Measurements from ENCODE around the gene VEPH1.
A peak's percentile ranks its signal among the peaks of the same experiment; 100 is the strongest.
"Not testable (repeated sequence)": the region's sequence is repeated elsewhere in the genome, so short reads cannot be mapped to it uniquely, and the experiment has no call there.

VEPH1 gene

DNA sequence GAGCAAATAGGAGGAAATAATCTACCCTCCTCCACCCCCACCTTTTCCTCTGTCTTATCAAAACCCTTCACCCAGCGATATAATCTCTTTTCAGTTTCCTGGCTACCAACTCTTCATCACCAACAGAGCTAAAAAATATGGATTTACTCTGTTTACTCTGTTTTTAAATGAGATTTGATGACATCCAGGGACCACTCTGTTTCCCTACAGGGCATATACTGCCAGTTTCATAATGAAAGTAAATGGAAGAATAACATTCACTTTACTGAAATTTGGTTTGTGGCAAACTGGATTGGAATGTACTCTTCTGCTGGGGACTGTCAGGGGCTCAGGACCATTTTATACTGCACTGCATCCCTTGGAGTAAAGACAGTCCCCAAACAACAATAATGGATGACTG, 146.7 kb downstream of the VEPH1 start:
- Mint-ChIP-seq H3K27me3 (ENCODE audit: low read depth, poor library complexity) (peaks cover 3% of the 10 kb centered on the region), H3K4me3 (no peak overlapping the region), H3K4me1 (no peaks in the 10 kb centered on the region), H3K9me3 (no peaks in the 10 kb centered on the region), H3K27ac (no peak overlapping the region), H3K36me3 (ENCODE audit: low read depth) (no peaks in the 10 kb centered on the region)
- no peak for DNase-seq
- TF ChIP-seq, protein P1, sequence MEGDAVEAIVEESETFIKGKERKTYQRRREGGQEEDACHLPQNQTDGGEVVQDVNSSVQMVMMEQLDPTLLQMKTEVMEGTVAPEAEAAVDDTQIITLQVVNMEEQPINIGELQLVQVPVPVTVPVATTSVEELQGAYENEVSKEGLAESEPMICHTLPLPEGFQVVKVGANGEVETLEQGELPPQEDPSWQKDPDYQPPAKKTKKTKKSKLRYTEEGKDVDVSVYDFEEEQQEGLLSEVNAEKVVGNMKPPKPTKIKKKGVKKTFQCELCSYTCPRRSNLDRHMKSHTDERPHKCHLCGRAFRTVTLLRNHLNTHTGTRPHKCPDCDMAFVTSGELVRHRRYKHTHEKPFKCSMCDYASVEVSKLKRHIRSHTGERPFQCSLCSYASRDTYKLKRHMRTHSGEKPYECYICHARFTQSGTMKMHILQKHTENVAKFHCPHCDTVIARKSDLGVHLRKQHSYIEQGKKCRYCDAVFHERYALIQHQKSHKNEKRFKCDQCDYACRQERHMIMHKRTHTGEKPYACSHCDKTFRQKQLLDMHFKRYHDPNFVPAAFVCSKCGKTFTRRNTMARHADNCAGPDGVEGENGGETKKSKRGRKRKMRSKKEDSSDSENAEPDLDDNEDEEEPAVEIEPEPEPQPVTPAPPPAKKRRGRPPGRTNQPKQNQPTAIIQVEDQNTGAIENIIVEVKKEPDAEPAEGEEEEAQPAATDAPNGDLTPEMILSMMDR (IDR thresholded peaks at IDR 0.05): no peak

DNA sequence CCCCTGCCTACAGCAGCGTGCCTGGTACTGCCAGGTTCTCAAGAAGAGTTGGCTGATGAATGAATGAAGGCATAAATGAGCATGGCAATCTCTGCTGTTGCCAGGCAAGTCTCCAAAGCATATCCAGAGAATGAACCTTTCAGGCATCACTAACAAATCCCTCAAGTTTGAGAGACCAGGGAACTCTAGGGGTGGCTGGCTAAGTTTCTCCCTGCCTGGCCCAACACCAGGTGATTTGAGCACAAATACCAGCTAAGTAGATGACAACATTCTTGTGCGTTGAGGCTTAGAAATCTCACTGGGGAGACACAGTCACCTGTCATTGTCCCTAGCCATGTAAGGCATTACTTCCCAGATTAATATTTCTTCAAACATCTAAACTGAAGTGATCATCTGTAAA, 147.9 kb downstream of the VEPH1 start:
- Mint-ChIP-seq H3K27me3 (ENCODE audit: low read depth, poor library complexity) (peaks cover 3% of the 10 kb centered on the region), H3K9me3 (peaks cover 3% of the 10 kb centered on the region), H3K4me1 (no peaks in the 10 kb centered on the region), H3K27ac (no peak overlapping the region), H3K4me3 (no peak overlapping the region), H3K36me3 (ENCODE audit: low read depth) (no peaks in the 10 kb centered on the region)
- TF ChIP-seq, protein P1 (IDR thresholded peaks at IDR 0.05): no peak
- no peak for DNase-seq

DNA sequence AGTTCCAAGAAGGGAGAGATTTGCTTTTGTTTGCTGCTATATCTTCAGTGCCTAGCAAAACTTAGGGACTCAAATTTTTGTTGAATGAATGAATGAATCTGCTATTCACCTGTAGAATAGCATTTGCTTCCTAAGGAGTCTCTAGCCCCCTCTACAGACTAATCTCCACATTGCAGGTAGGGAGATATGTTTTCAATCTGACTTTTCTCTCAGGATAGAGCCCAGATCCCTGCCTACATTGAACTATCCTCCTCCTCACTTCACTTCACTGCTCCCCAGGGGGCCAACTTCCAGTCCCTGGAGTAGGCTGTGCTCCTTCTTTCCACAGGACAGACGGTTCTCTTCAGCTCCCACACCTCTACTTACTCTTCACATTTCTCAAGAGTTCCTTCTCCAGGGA, 148.5 kb downstream of the VEPH1 start:
- H3K4me3 Mint-ChIP-seq: no peak overlapping the region
- peaks cover 3% of the 10 kb centered on the region for H3K27me3 Mint-ChIP-seq (ENCODE audit: low read depth, poor library complexity)
- H3K4me1 Mint-ChIP-seq: no peaks in the 10 kb centered on the region
- no peak overlapping the region for H3K27ac Mint-ChIP-seq
- peaks cover 6% of the 10 kb centered on the region for H3K9me3 Mint-ChIP-seq
- TF ChIP-seq, protein P1 (IDR thresholded peaks at IDR 0.05): peak; percentile 49
- H3K36me3 Mint-ChIP-seq (ENCODE audit: low read depth): no peaks in the 10 kb centered on the region
- no peak for DNase-seq

DNA sequence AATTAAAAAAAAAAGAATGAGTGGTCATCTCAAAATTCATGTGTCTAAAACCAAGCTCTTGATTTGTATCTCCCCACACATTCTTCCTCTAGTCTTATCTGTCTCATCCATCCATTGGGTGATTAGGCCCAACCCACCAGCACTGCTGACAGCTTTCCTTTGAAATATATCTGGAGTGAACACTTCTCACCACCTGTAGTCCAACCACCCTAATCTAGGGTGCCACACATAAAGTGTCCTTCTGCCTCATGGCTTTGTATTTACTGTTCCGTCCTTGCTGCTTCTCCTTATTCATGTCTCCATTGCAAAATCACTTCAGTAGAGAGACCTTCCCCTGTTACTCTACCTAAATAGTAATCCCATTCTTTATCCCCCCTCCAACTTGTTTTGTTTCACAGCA, 149.0 kb downstream of the VEPH1 start:
- H3K27me3 Mint-ChIP-seq (ENCODE audit: low read depth, poor library complexity): peaks cover 4% of the 10 kb centered on the region
- H3K4me1 Mint-ChIP-seq: no peaks in the 10 kb centered on the region
- peaks cover 11% of the 10 kb centered on the region for H3K9me3 Mint-ChIP-seq
- DNase-seq: no peak
- H3K4me3 Mint-ChIP-seq: no peak overlapping the region
- H3K27ac Mint-ChIP-seq: no peak overlapping the region
- TF ChIP-seq, protein P1 (IDR thresholded peaks at IDR 0.05): no peak
- H3K36me3 Mint-ChIP-seq (ENCODE audit: low read depth): no peaks in the 10 kb centered on the region

DNA sequence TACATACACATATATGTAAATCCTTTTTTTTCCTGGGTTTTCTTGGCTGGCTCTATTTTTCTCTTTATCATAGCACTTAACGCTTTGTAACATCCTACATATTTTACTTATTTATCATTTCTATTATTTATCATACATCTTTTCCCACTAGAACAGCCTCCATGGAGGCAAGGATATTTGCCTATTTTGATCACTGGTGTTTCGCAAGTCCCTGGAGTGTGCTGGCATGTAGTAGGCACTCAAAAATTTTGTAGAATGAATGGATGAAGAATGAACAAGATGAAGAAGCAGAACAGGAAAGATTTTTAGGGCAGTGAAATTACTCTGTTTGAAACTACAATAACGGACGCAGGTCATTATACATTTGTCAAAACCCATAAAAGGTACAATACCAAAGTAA, 149.6 kb downstream of the VEPH1 start:
- no peak for DNase-seq
- TF ChIP-seq, protein P1 (IDR thresholded peaks at IDR 0.05): no peak
- H3K27me3 Mint-ChIP-seq (ENCODE audit: low read depth, poor library complexity): peaks cover 10% of the 10 kb centered on the region
- H3K4me1 Mint-ChIP-seq: no peaks in the 10 kb centered on the region
- H3K36me3 Mint-ChIP-seq (ENCODE audit: low read depth): no peaks in the 10 kb centered on the region
- no peak overlapping the region for H3K4me3 Mint-ChIP-seq
- H3K9me3 Mint-ChIP-seq: peaks cover 13% of the 10 kb centered on the region
- no peak overlapping the region for H3K27ac Mint-ChIP-seq

DNA sequence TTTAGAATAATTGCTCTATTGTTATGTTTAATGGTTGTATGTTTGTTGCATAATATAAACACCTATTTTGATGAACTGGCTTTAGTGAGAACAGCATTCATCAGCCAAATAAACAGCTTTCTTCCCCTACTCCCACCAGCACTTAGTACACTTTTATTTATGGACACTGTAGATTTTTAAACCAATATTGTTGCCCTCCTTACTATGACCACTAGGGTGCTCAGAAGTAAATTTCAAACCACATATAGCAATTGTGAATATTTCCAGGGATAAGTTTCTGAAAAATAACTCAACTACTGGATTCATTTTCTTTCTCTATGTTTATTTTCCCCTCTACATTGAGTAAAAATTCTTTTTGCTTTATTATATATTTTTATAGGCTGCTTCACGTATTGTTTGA, 151.2 kb downstream of the VEPH1 start:
- H3K27ac Mint-ChIP-seq: no peak overlapping the region
- TF ChIP-seq, protein P1 (IDR thresholded peaks at IDR 0.05): peak; percentile 14
- no peak overlapping the region for H3K4me3 Mint-ChIP-seq
- H3K4me1 Mint-ChIP-seq: no peaks in the 10 kb centered on the region
- H3K27me3 Mint-ChIP-seq (ENCODE audit: low read depth, poor library complexity): peaks cover 12% of the 10 kb centered on the region
- DNase-seq: no peak
- H3K36me3 Mint-ChIP-seq (ENCODE audit: low read depth): no peaks in the 10 kb centered on the region
- H3K9me3 Mint-ChIP-seq: peaks cover 15% of the 10 kb centered on the region

DNA sequence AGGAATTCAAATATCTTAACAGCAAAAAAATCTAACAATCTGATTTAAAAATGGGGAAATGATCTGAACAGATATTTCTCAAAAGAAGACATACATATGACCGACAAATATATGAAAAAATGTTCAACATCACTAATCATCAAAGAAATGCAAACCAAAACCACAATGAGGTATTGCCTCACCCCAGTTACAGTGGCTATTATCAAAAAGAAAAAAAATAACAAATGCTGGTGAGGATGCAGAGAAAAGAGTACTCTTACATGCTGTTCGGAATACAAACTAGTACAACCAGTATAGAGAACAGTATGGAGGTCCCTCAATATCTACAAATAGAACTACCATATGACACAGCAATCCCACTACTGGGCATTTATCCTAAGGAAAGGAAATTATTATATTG, 152.6 kb downstream of the VEPH1 start:
- H3K4me1 Mint-ChIP-seq; H3K4me3 Mint-ChIP-seq; H3K27ac Mint-ChIP-seq; DNase-seq; H3K36me3 Mint-ChIP-seq (ENCODE audit: low read depth): not testable (repeated sequence)
- peaks cover 15% of the 10 kb centered on the region for H3K9me3 Mint-ChIP-seq
- peaks cover 12% of the 10 kb centered on the region for H3K27me3 Mint-ChIP-seq (ENCODE audit: low read depth, poor library complexity)

DNA sequence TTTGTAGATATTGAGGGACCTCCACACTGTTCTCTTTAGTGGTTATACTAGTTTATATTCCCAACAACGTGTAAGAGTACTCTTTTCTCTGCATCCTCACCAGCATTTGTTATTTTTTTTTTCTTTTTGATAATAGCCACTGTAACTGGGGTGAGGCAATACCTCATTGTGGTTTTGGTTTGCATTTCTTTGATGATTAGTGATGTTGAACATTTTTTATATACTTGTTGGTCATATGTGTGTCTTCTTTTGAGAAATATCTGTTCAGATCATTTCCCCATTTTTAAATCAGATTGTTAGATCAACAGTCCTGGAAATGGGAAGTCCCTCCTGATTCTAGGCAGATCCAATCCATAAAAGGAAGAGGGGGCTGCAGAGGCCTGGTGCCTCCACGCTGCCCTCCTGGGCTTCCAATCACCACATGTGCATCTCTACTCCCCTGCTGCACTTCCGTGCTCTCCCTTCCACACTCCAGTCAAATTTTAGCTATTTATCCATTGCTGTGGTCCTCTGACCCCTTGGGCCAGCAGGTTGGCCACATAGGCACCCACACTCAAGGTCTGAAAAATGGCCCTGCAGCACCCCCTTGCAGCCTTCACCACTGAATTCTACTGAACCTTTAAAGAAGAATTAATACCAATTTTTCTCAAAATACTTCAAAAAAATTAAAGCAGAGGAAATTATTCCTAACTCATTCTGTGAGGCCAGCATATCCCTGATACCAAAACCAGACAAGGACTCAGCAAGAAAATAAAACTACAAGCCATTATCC, 154.7 kb downstream of the VEPH1 start:
- not testable (repeated sequence) for H3K27ac Mint-ChIP-seq; H3K4me1 Mint-ChIP-seq; H3K4me3 Mint-ChIP-seq; H3K36me3 Mint-ChIP-seq (ENCODE audit: low read depth); DNase-seq
- Mint-ChIP-seq H3K27me3 (ENCODE audit: low read depth, poor library complexity) (peaks cover 16% of the 10 kb centered on the region), H3K9me3 (peaks cover 23% of the 10 kb centered on the region)
